PFSK-1 (cell line): Measurements from ENCODE around the gene RNF148.

Experiments used
- FOXP2 ChIP-seq: optimal IDR thresholded peaks from 2 replicates; pipeline ENCODE3; 2011; ENCODE audit warnings: borderline replicate concordance, control low read depth, inconsistent platforms; ENCODE audit not compliant: insufficient read depth; ENCODE audit errors: extremely low read length, extremely low read depth
- POLR2AphosphoS5 ChIP-seq: IDR thresholded peaks from 2 replicates; pipeline ENCODE4 v1.6.1; 2012; ENCODE audit warnings: low read depth, mild to moderate bottlenecking, control low read depth, low read length, moderate library complexity
- SIN3A ChIP-seq: IDR thresholded peaks from 2 replicates; pipeline ENCODE4 v1.6.1; 2012; ENCODE audit warnings: mild to moderate bottlenecking, low read length, moderate library complexity, borderline replicate concordance; ENCODE audit not compliant: insufficient read depth
- TAF1 ChIP-seq: IDR thresholded peaks from 2 replicates; pipeline ENCODE4 v1.6.1; 2012; ENCODE audit warnings: low read length, control low read depth, borderline replicate concordance; ENCODE audit not compliant: insufficient read depth
- TF ChIP-seq, protein P1 (sequence below), 2 experiments: IDR thresholded peaks; 2 replicates each; pipeline versions ENCODE4 v1.6.1 to v1.8.0; 2011 to 2012; ENCODE audit warnings: low read depth in 2 of 2, low read length in 2 of 2, control low read depth in 1 of 2, inconsistent platforms in 1 of 2, mild to moderate bottlenecking in 1 of 2, moderate library complexity in 1 of 2; ENCODE audit not compliant: insufficient read depth in 1 of 2

The RNF148 gene

DNA sequence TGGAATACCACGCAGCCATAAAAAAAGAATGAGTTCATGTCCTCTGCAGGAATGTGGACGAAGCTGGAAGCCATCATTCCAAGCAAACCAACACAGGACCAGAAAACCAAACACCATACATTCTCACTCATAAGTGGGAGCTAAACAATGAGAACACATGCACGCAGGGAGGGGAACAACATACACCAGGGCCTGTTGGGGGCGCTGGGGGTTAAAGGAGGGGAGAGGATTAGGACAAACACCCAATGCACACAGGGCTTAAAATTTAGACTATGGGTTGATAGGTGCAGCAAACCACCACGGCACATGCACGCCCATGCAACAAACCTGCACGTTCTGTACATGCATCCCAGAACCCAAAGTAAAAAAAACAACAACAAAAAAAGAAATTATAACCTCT is 27.1 kb downstream of the RNF148 start:
- TF ChIP-seq TAF1 = no peak
- TF ChIP-seq POLR2AphosphoS5 = no peak
- TF ChIP-seq FOXP2 = no peak
- TF ChIP-seq, protein P1, sequence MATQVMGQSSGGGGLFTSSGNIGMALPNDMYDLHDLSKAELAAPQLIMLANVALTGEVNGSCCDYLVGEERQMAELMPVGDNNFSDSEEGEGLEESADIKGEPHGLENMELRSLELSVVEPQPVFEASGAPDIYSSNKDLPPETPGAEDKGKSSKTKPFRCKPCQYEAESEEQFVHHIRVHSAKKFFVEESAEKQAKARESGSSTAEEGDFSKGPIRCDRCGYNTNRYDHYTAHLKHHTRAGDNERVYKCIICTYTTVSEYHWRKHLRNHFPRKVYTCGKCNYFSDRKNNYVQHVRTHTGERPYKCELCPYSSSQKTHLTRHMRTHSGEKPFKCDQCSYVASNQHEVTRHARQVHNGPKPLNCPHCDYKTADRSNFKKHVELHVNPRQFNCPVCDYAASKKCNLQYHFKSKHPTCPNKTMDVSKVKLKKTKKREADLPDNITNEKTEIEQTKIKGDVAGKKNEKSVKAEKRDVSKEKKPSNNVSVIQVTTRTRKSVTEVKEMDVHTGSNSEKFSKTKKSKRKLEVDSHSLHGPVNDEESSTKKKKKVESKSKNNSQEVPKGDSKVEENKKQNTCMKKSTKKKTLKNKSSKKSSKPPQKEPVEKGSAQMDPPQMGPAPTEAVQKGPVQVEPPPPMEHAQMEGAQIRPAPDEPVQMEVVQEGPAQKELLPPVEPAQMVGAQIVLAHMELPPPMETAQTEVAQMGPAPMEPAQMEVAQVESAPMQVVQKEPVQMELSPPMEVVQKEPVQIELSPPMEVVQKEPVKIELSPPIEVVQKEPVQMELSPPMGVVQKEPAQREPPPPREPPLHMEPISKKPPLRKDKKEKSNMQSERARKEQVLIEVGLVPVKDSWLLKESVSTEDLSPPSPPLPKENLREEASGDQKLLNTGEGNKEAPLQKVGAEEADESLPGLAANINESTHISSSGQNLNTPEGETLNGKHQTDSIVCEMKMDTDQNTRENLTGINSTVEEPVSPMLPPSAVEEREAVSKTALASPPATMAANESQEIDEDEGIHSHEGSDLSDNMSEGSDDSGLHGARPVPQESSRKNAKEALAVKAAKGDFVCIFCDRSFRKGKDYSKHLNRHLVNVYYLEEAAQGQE (IDR thresholded peaks at IDR 0.05; ENCODE audit: insufficient read depth in 1 of 2, low read depth in 2 of 2, low read length in 2 of 2) = no peak
- no peak for TF ChIP-seq SIN3A

DNA sequence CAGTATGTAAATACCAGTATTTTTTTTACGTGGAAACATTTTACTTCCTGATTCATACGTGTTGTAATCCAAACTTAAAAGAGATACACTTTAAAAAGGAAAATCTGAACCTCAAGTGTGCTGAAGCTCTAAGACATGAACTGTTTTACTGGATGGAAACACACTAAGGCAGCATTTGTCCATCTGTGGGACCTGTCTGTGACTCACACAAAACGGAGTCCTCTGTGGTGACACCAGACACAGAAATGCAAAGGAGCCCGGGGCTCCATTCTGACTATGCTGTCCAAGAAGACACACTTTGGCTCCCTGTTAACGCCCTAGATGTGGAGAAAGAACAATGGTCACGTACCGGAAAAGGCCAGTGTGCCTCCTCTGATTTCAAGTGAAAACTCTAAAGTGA is 27.7 kb downstream of the RNF148 start:
- TF ChIP-seq, protein P1 (IDR thresholded peaks at IDR 0.05; ENCODE audit: insufficient read depth in 1 of 2, low read depth in 2 of 2, low read length in 2 of 2) = no peak
- TF ChIP-seq TAF1 = no peak
- no peak for TF ChIP-seq SIN3A
- no peak for TF ChIP-seq POLR2AphosphoS5
- no peak for TF ChIP-seq FOXP2

DNA sequence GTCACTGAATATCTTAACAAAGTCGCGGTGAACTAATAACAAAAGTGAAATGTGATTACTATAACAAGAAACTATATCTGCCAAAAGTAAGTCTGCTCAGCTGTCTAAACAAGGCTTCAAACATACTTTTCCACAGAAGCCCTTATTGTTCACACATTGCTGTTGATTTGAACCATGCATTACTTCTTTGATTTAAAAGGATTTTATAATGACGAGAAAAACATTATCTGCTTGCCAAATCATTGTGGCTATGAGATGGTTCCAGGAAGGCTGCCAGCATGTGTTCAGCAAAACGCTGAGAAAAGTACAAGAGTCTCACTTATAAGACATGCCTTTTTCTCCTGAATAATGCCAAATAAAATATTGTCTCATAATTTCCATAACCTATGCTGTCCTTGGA is 28.2 kb downstream of the RNF148 start:
- TF ChIP-seq, protein P1 (IDR thresholded peaks at IDR 0.05; ENCODE audit: insufficient read depth in 1 of 2, low read depth in 2 of 2, low read length in 2 of 2) = no peak
- no peak for TF ChIP-seq POLR2AphosphoS5
- TF ChIP-seq FOXP2 = no peak
- no peak for TF ChIP-seq SIN3A
- no peak for TF ChIP-seq TAF1

DNA sequence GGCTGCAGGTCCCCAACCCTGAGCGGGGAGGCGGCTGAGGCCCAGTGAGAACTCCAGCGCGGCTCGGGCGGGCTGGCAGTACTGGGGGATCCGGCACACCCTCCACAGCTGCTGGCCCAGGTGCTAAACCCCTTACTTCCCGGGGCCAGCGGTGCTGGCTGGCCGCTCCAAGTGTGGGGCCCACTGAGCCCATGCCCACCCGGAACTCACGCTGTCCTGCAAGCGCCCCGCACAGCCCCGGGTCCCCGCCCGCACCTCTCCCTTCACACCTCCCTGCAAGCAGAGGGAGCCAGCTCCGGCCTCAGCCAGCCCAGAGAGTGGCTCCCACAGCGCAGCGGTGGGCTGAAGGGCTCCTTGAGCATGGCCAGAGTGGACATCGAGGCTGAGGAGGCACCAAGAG is 28.8 kb downstream of the RNF148 start:
- TF ChIP-seq TAF1 = no peak
- TF ChIP-seq, protein P1 (IDR thresholded peaks at IDR 0.05; ENCODE audit: insufficient read depth in 1 of 2, low read depth in 2 of 2, low read length in 2 of 2) = no peak
- no peak for TF ChIP-seq FOXP2
- TF ChIP-seq SIN3A = no peak
- TF ChIP-seq POLR2AphosphoS5 = no peak

DNA sequence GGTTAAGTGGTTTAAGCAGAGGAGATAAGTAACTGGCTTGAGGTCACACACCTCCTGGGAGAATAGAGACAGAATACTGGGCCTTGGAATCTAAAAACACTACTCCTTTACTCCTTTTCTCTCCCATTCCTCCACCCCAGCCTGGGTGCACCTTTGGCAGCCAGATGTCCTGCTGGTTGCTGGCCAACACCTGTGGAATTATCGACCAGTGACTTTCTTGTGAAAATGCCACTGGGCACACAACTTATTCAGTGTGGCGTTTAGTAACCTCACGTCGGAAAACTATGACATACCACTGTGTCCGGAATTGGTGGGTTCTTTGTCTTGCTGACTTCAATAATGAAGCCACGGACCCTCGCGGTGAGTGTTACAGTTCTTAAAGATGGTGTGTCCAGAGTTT is 30.2 kb downstream of the RNF148 start:
- no peak for TF ChIP-seq POLR2AphosphoS5
- TF ChIP-seq, protein P1 (IDR thresholded peaks at IDR 0.05; ENCODE audit: insufficient read depth in 1 of 2, low read depth in 2 of 2, low read length in 2 of 2) = no peak
- TF ChIP-seq FOXP2 = no peak
- no peak for TF ChIP-seq SIN3A
- no peak for TF ChIP-seq TAF1
